Activated naive CD8-positive, alpha-beta T cell treated with anti-CD3 and anti-CD28 coated beads, Interleukin-2, amount 50 U/mL, for 16 hours (primary cell): ENCODE measurements around the gene RCN1.
A peak's percentile ranks its signal among the peaks of the same experiment; 100 is the strongest.
"Not testable (repeated sequence)": the region's sequence is repeated elsewhere in the genome, so short reads cannot be mapped to it uniquely, and the experiment has no call there.

Source experiments
- DNase-seq: peaks from one replicate; pipeline ENCODE4 v3.0.0-alpha.2; 2020; ENCODE audit warnings: low read depth, low spot score

Gene RCN1

DNA sequence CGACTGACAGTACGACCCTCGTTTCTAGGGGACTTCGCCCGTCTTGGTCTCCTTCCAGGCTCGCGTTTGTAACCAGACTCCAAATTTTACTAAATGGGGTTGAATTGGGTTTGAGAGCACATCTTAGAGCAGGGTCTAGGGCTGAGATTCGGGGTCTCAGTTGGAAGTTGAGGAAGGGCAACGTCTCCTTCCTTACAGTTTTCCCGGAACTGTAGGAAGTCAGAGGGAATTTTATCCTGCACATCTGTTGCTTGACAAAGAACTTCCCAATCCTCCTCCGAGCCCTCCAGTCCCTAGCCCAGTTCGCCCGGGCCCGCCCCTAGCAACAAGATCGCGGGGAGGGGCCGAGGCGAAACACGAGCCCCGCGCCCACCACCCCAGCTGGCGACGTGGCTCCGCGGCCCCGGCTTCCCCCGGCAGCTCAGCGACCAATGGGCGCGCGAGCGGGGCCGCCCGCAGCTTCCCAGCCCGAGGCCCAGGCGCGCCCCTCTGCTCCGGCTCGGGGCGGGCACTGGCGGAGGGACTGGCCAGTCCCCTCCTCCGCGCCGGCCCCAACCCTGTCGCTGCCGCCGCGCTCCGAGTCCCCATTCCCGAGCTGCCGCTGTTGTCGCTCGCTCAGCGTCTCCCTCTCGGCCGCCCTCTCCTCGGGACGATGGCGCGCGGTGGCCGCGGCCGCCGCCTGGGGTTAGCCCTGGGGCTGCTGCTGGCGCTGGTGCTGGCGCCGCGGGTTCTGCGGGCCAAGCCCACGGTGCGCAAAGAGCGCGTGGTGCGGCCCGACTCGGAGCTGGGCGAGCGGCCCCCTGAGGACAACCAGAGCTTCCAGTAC is at the start of gene RCN1:
RCN1 (plus strand) TSS at position 530 of the 826 bp plus-strand sequence; CDS start at position 653, 123 bp downstream.
- peak; percentile 7 for DNase-seq

DNA sequence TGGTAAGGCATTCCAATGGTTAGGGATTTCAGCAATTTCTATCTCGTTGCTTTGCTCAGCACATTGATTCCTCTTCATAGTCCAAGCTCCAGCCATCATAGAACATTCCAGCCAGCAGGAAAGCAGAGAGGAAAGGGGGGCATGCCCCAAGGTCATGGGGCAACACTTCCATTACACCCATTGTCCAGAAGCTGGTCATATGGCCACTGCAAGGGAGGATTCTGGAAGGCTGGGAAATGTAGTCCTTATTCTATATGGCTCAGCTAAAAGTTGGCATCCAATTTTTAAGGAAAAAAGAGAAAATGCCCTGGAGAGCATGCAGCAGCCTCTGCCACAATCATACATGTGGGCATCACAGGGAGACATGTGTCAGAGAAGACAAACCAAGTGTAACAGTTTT is 47.1 kb upstream of the RCN1 start:
- DNase-seq, result no peak

- no peak for DNase-seq
Observed at GRCh38 chr11:32044158-32044863, 46.6 kb upstream of the RCN1 start.

DNA sequence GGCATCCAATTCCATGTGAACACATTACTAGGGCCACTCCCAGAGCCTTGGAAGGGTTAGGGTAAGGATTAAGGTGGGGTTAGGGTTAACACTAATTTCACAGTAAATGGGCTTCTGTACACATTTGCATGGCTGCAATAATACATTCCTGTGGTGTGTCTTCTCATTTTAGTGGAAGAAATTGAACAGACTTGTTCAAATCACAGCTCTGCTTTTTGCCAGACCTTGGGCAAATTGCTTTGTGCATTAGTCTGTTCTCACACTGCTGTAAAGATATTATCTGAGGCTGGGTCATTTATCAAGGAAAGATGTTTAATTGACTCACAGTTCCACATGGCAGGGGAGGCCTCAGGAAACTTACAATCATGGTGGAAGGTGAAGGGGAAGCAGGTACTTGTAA is 45.4 kb upstream of the RCN1 start:
- DNase-seq, result no peak

GRCh38 chr11:32050264-32050663 is 40.6 kb upstream of the RCN1 start:
- no peak for DNase-seq

DNA sequence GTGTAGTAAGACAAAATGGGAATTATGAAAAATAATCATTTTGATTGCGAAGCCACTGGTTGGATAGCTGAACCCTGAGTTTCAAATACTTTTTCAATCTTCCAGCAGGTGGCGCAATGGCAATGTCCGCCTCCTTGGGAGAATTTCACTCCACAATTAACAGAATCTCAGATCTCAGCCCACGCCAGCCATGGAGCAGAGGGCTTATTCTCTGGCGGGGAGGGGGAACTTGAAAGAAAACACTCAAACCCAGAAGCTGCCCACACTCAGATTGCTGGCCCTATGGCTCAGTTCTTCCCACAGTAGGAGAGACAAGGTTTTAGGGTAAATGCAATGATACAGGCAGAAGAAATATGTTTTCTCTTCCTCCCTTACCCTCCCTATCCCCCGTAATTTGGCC is 38.7 kb upstream of the RCN1 start:
- peak; percentile 11 for DNase-seq

- DNase-seq, result no peak
Observed at GRCh38 chr11:32053151-32053888, 37.6 kb upstream of the RCN1 start.

DNA sequence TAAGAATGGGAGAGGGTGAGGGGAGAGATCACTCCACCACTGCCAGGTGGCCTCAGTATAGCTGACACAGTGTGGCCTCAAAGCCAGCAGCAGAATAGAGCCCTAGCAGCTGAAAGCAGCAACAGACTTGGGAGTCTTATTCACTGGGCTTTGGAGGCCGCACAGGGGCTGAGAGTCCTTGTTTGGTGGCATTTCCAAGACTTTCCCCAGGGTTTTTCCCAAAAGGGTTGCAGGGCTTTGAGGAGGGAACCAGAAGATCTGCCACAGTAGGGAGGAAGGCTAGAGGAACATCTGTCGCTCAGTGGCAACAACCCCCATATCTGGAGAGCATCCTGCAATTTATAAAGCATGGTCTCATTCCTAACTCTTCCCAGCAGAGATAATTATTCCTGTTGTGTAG is 35.0 kb upstream of the RCN1 start:
- no peak for DNase-seq

DNA sequence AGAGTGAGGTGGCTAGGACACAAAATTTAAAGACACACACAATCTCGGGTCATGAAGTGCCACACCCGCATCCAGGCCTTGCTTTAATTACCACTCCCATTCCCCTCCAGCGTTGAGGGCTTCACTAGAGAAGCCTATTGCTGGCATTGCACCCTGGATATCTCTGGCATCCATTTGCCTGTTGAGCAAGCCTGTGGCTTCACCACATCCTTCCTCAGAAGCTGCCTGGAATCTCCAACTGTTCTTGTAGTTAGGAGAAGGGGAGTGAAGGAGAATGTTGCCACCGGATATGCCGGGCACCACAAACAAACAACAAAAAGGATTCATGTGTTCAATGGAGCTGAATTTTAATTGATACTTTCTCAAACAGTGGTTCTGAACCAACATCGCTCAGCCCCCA is 34.4 kb upstream of the RCN1 start:
- no peak for DNase-seq

GRCh38 chr11:32059686-32060462 is 31.0 kb upstream of the RCN1 start:
- DNase-seq, result no peak

GRCh38 chr11:32062540-32062939 is 28.3 kb upstream of the RCN1 start:
- DNase-seq, result no peak

- DNase-seq, result not testable (repeated sequence)
Observed at GRCh38 chr11:32063031-32063430, 27.8 kb upstream of the RCN1 start.

DNA sequence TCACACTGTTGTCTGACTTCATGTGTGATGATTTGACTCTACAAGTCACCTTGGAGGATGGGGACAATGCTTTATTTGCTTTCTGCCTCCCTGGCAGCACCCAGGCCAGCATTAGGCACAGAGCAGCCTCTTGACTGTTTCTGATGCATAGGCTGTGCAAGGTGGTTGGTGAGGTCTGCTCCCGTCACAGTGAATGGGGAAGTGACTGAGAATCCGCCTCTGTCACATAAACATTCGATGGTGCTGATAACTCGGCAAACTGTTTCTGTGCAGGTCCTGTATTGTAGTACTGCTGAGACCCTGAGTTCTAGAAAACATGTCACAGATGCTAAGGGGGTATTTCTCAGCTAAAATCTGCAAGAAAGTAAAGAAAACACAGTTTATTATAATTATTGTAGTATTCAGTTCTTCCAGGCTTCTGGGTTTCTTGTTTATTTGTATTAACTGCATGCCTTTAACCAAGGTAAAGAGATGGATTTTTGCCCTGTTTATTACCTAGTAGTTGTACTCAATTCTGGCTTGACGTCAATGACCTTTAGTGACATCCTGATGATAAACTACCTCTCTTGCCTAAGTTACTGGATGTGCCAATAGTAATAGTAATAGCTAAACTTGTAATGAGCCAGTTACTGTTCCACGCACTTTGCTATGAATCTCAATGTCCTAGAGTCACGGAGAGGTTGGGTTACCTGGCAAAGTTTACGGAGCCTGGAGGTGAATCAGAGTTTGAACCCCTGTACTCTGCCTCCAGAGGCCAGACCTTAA is 24.8 kb upstream of the RCN1 start:
- DNase-seq, result no peak

DNA sequence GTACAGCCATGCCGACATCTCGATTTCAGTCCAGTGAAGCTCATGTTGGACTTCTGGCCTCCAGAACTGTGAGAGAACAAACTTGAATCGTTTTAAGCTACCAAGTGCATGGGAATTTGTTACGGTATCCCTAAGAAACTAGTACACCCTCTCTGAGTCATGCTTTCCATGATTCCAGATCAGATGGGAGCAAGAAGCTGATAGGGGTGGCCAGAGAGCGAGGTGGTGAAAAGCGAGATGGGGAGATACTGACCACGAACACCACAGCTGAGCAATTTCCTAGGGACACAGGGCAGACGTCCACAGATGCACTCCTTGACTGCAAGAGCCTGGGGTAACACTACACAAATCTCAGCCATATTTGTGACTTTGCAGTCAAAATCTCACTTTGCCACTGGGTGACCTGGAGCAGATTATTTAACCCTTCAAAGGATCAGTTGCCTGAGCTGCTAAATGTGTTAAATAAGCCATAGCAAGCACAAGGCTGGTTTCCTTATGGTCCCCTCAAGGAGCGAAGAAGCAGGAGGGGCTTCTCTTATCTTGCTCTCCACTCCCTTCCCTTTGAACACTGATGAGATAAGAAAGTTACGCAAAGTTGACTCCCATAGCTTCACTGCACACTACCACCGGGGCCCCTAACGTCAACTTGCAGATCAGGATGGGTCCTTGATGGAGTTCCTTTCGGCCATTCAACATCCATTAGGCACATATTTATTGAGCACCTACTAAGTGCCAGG is 22.6 kb upstream of the RCN1 start:
- DNase-seq, result no peak

GRCh38 chr11:32069361-32070058 is 21.4 kb upstream of the RCN1 start:
- DNase-seq, result no peak

DNA sequence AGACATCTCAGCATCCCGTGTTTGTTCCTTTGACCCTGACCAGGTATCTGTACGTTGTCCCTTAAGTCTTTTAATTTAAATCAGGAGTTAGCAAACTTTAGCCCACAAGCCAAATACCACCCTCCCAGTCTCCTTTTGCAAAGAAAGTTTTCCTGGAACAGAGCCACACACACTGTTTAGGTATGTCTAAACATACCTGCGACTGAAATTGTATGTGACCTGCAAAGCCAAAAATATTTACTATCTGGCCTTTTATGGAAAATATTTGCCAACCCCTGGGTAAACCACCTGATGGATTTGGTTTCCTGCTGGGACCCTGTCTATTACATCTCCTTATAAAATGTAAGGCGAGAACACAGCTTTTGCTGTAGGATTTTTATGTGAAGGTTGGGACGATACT is 20.2 kb upstream of the RCN1 start:
- DNase-seq, result no peak

- no peak for DNase-seq
Observed at GRCh38 chr11:32071811-32072210, 19.1 kb upstream of the RCN1 start.

GRCh38 chr11:32072872-32073643 is 17.8 kb upstream of the RCN1 start:
- DNase-seq, result no peak

DNA sequence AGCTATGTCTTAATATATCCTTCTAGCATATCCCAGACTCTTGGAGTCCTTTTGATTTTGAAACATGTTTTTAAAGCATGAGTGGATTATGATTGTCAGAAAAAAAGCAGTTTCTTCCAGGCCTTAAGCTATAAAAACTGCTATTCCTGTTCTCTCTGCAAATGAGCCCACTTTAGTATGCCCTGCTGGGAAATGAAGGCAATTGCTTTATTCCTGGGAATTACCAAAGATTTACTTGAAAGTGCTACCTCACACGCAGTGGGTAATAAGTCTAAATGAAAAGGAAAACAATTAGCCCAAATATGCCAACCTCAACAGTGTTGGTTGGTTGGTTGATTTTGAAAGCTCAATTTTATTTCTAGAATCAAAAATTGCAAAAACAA is 17.2 kb upstream of the RCN1 start:
- DNase-seq, result no peak
